GM12878 (cell line): ENCODE results near the gene PTPRN2.

Experiments
- EZH2 ChIP-seq: IDR thresholded peaks from 2 replicates; pipeline ENCODE4 v1.6.1; 2012; ENCODE audit warnings: low read depth, mild to moderate bottlenecking, control low read depth, inconsistent platforms, low read length, borderline replicate concordance; ENCODE audit not compliant: control insufficient read depth
- IRF4 ChIP-seq: IDR thresholded peaks from 2 replicates; pipeline ENCODE4 v1.6.1; 2011; ENCODE audit warnings: low read depth, low read length
- MEF2B ChIP-seq: fragments of 450-650 bp; IDR thresholded peaks from 2 replicates; pipeline ENCODE4 v1.6.1; 2018; ENCODE audit warnings: mild to moderate bottlenecking, moderate library complexity; ENCODE audit not compliant: partially characterized antibody, poor library complexity, severe bottlenecking
- ZZZ3 ChIP-seq: IDR thresholded peaks from 2 replicates; pipeline ENCODE4 v1.6.1; 2011; ENCODE audit warnings: low read depth; ENCODE audit not compliant: control insufficient read depth, insufficient read length

- TF ChIP-seq IRF4 (no peak), ZZZ3 (no peak), EZH2 (no peak), MEF2B (no peak)
These were observed 1.3 kb upstream of the PTPRN2 start for GRCh38 chr7:158588878-158589442.
